DND-41 (cell line): ENCODE data around the gene WDR70.

Source experiments
- EZH2 ChIP-seq: IDR thresholded peaks from 3 replicates; pipeline ENCODE4 v1.6.1; 2012; ENCODE audit warnings: borderline replicate concordance, low read depth, mild to moderate bottlenecking, moderate library complexity, low read length, inconsistent platforms; ENCODE audit not compliant: severe bottlenecking
- TF ChIP-seq, protein P1 (sequence below): IDR thresholded peaks from 2 replicates; pipeline ENCODE4 v1.5.1; 2012; ENCODE audit warnings: borderline replicate concordance, low read length, moderate library complexity, mild to moderate bottlenecking; ENCODE audit not compliant: poor library complexity, severe bottlenecking; ENCODE audit errors: extremely low read depth

DNA sequence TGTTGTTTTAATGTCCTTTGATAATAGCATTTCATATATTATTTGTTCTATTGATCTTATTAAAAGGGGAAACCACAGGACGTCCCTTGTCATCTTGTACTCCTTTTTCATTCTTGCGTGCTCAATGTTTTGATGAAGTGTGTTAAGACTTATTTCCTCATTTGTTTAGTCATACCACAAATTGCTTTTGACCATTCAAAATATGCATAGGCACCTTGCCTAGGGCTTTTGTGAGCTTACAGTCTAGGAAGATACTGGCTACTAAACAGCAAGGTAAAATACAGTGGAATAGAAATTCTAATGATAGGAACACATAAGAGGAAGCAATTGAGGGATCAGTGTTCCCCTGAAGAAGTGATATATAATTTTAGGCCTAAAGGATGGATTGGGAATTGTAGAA lies 190.3 kb downstream of the WDR70 start:
- TF ChIP-seq, protein P1, sequence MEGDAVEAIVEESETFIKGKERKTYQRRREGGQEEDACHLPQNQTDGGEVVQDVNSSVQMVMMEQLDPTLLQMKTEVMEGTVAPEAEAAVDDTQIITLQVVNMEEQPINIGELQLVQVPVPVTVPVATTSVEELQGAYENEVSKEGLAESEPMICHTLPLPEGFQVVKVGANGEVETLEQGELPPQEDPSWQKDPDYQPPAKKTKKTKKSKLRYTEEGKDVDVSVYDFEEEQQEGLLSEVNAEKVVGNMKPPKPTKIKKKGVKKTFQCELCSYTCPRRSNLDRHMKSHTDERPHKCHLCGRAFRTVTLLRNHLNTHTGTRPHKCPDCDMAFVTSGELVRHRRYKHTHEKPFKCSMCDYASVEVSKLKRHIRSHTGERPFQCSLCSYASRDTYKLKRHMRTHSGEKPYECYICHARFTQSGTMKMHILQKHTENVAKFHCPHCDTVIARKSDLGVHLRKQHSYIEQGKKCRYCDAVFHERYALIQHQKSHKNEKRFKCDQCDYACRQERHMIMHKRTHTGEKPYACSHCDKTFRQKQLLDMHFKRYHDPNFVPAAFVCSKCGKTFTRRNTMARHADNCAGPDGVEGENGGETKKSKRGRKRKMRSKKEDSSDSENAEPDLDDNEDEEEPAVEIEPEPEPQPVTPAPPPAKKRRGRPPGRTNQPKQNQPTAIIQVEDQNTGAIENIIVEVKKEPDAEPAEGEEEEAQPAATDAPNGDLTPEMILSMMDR, result no peak
- no peak for TF ChIP-seq EZH2
